Suprapubic skin (tissue), 4 donors: ENCODE measurements around the gene FAM204A. TPM values are rescaled to one million over a fixed set of nuclear protein-coding genes. Genes with fewer than 3 reads are reported as not detected.

Source experiments
- DNase-seq, 2 donors: peaks; one replicate each; pipeline ENCODE4 v3.0.0-alpha.2; 2019; ENCODE audit warnings: low spot score in 2 of 2
- H3K27ac ChIP-seq: fragments of 200-600 bp; sonication (generic); one replicate; pipeline ENCODE4 v1.5.1; 2019
- H3K27me3 ChIP-seq: fragments of 200-600 bp; sonication (generic); one replicate; pipeline ENCODE4 v1.5.1; 2019
- H3K36me3 ChIP-seq: fragments of 200-600 bp; sonication (generic); one replicate; pipeline ENCODE4 v1.5.1; 2019
- H3K4me1 ChIP-seq: fragments of 200-600 bp; sonication (generic); one replicate; pipeline ENCODE4 v1.5.1; 2019
- H3K4me3 ChIP-seq: fragments of 200-600 bp; sonication (generic); one replicate; pipeline ENCODE4 v1.5.1; 2019; ENCODE audit warnings: mild to moderate bottlenecking
- H3K9me3 ChIP-seq: fragments of 200-600 bp; sonication (generic); one replicate; pipeline ENCODE4 v1.5.1; 2019
- EP300 ChIP-seq: sonication (generic); formaldehyde crosslinking; IDR thresholded peaks from one replicate; pipeline ENCODE4 v1.6.1; 2017; ENCODE audit warnings: antibody characterized with exemption
- POLR2A ChIP-seq, 2 donors: fragments of 450-650 bp; IDR thresholded peaks; one replicate each; pipeline ENCODE4 v1.6.1; 2017; ENCODE audit warnings: antibody characterized with exemption in 2 of 2, mild to moderate bottlenecking in 2 of 2, moderate library complexity in 2 of 2
- POLR2AphosphoS5 ChIP-seq, 3 donors: sonication (generic); formaldehyde crosslinking; IDR thresholded peaks; one replicate each; pipeline ENCODE4 v1.6.1; 2017; ENCODE audit warnings: antibody characterized with exemption in 3 of 3
- WGBS: methylation state at CpG from one replicate; pipeline ENCODE4 v1.1.5; 2018; 5-methylcytosine and 5-hydroxymethylcytosine counted together
- total RNA-seq, 4 donors: library from RNA; depleted of rRNA; stranded (reverse); fragments of >200 nt; gene quantifications; one replicate each; pipeline ENCODE4 v1.1.0, GENCODE V29; 2016
- TF ChIP-seq, protein P1 (sequence below), 2 donors: fragments of 200-600 bp in 1 of 2; fragments of 450-650 bp in 1 of 2; sonication (generic) in 1 of 2; IDR thresholded peaks; one replicate each; pipeline ENCODE4 v1.5.1; 2016 to 2019; ENCODE audit warnings: antibody characterized with exemption in 2 of 2, mild to moderate bottlenecking in 1 of 2, moderate library complexity in 1 of 2

Gene FAM204A
- total RNA-seq, 4 donors from 2014 or later: 18.2 to 45.4 (median 35.1) TPM

DNA sequence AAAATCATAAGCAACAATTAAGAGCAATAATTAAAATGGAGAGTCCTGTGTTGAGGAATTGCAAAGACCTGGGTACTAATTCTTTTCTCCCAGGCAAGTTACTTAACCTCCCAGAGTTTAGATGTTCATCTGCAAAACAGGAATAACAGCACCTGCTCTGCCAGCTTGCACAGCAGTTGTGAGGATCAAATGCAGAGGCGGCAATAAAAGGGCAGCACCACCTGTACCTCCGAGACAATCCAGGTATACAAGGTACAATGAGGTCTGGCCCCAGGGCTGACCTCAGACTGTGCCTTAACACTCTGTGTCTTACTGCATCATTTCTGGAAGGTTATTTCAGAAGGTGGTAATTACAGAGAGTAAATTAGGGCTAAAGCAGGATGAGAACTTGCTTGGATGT is 14.5 kb upstream of the FAM204A start:
- H3K4me3 ChIP-seq: no peak overlapping the region
- 69% methylated on average over 2 of the region's 2 CpGs for WGBS

DNA sequence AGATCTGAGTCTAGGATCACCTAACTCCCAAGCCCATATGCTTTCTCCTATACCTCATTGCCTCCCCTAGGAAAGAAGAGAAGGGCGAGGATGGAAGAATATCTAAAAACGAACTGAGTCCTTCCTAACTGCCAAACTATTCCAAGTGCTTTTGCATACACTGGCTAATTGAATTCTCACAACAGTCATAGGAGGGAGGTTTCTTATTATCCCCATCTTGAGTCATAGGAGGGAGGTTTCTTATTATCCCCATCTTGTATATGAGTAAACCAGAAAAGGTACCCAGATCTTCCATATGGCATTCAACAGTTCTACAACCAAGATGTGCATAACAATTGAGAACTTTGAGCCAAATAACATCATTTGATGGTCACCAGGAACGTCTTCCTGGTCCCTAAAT is 13.1 kb upstream of the FAM204A start:
- TF ChIP-seq POLR2A (IDR thresholded peaks at IDR 0.05) (no peak), EP300 (no peak)
- TF ChIP-seq, protein P1, sequence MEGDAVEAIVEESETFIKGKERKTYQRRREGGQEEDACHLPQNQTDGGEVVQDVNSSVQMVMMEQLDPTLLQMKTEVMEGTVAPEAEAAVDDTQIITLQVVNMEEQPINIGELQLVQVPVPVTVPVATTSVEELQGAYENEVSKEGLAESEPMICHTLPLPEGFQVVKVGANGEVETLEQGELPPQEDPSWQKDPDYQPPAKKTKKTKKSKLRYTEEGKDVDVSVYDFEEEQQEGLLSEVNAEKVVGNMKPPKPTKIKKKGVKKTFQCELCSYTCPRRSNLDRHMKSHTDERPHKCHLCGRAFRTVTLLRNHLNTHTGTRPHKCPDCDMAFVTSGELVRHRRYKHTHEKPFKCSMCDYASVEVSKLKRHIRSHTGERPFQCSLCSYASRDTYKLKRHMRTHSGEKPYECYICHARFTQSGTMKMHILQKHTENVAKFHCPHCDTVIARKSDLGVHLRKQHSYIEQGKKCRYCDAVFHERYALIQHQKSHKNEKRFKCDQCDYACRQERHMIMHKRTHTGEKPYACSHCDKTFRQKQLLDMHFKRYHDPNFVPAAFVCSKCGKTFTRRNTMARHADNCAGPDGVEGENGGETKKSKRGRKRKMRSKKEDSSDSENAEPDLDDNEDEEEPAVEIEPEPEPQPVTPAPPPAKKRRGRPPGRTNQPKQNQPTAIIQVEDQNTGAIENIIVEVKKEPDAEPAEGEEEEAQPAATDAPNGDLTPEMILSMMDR (IDR thresholded peaks at IDR 0.05): no peak
- Histone ChIP-seq H3K27me3 (peaks cover 5% of the 10 kb centered on the region), H3K27ac (no peak overlapping the region), H3K9me3 (no peaks in the 10 kb centered on the region), H3K36me3 (no peaks in the 10 kb centered on the region), H3K4me3 (no peak overlapping the region), H3K4me1 (no peaks in the 10 kb centered on the region)
- WGBS: 70% methylated on average over 3 of the region's 3 CpGs
- no peak for DNase-seq

More for the DNA sequence above, 14.5 kb upstream of the FAM204A start:
- no peaks in the 10 kb centered on the region for H3K4me1 ChIP-seq
- no peak overlapping the region for H3K27ac ChIP-seq
- DNase-seq: no peak
- H3K9me3 ChIP-seq: no peaks in the 10 kb centered on the region
- peaks cover 5% of the 10 kb centered on the region for H3K27me3 ChIP-seq
- no peak for TF ChIP-seq POLR2AphosphoS5 (IDR thresholded peaks at IDR 0.05)
- TF ChIP-seq, protein P1 (IDR thresholded peaks at IDR 0.05): no peak
- H3K36me3 ChIP-seq: no peaks in the 10 kb centered on the region

DNA sequence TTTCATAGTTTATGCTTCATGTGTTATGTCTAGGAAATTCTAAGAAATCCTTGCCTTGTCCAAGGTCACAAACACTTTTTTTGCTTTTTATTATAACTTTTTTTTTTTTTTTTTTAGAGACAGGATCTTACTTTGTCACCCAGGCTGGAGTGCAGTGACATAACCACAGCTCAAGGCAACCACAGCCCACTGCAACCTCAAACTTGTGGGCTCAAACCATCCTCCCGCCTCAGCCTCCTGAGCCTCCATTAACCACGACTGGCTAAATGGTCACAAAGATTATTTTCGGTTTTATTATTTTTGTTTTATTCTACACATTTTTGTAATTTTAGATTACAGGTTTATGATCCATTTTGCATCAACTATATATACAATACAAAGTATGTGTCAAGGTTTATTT is 7.1 kb upstream of the FAM204A start:
- TF ChIP-seq EP300 (no peak), POLR2AphosphoS5 (IDR thresholded peaks at IDR 0.05) (no peak), POLR2A (IDR thresholded peaks at IDR 0.05) (no peak)
- TF ChIP-seq, protein P1 (IDR thresholded peaks at IDR 0.05): no peak
- no peak overlapping the region for H3K4me3 ChIP-seq

DNA sequence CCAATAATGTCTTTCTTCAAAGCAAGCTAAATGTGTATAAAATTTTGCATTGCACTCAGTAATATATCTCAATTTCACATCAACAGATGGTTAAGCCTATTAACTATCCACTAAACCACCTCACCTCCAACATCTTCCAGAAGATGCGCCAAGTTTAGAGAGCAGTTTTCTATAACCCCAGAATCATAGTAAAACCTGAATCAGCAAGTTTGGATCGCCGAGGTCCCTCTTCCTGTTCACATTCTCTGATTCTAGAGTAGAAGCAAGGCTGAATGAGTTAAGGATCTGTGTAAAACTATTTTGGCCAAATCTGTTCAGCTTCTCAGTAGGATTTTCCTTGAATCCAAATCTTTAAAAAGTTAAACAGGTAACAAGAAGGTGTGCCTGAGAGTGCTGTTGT is 1.4 kb upstream of the FAM204A start:
- peaks cover 29% of the 10 kb centered on the region for H3K4me1 ChIP-seq
- 85% methylated on average over 3 of the region's 3 CpGs for WGBS
- H3K9me3 ChIP-seq: no peaks in the 10 kb centered on the region
- TF ChIP-seq POLR2A (IDR thresholded peaks at IDR 0.05): no peak
- TF ChIP-seq, protein P1 (IDR thresholded peaks at IDR 0.05): no peak
- H3K36me3 ChIP-seq: no peaks in the 10 kb centered on the region
- H3K27ac ChIP-seq: no peak overlapping the region
- no peak overlapping the region for H3K4me3 ChIP-seq
- no peak for DNase-seq
- H3K27me3 ChIP-seq: peaks cover 6% of the 10 kb centered on the region

More for the DNA sequence above, 7.1 kb upstream of the FAM204A start:
- 88% methylated on average over 3 of the region's 3 CpGs for whole genome bisulfite sequencing
- no peak for DNase-seq
- Histone ChIP-seq H3K36me3 (no peaks in the 10 kb centered on the region), H3K27me3 (peaks cover 11% of the 10 kb centered on the region), H3K4me1 (no peaks in the 10 kb centered on the region), H3K27ac (no peak overlapping the region), H3K9me3 (no peaks in the 10 kb centered on the region)

DNA sequence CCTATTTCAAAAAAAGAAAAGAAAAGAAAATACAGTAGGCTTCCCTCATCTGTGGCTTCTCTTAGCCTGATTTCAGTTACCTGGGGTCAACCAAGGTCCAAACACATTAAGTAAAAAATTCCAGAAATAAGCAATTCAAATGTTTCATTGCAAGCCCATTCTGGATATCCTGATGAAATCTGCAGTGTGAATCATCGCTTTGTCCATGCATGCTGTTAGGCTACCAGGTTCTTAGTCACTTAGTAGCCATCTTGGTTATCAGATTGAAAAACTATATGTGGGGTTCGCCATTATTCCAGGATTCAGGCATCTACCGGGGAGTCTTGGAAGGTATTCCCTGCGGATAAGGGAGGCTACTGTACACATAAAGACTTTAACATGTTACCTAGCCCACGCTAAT is 991 bp upstream of the FAM204A start:
- no peak for DNase-seq
- Histone ChIP-seq H3K27ac (no peak overlapping the region), H3K27me3 (peaks cover 4% of the 10 kb centered on the region), H3K4me3 (no peak overlapping the region), H3K4me1 (peaks cover 33% of the 10 kb centered on the region), H3K9me3 (no peaks in the 10 kb centered on the region), H3K36me3 (no peaks in the 10 kb centered on the region)
- WGBS: 95% methylated on average over 5 of the region's 5 CpGs
- TF ChIP-seq, protein P1 (IDR thresholded peaks at IDR 0.05): no peak
- TF ChIP-seq EP300 (no peak), POLR2A (IDR thresholded peaks at IDR 0.05) (no peak), POLR2AphosphoS5 (IDR thresholded peaks at IDR 0.05) (no peak)
